PC-3 (cell line): ENCODE data around the gene UGT1A4.

Experiments
- EZH2 ChIP-seq: fragments of 300-600 bp; sonication (generic); IDR thresholded peaks from one replicate; pipeline ENCODE4 v1.6.1; 2017; ENCODE audit warnings: antibody characterized with exemption, mild to moderate bottlenecking, low read length; ENCODE audit not compliant: unreplicated experiment
- EZH2phosphoT487 ChIP-seq: fragments of 300-600 bp; sonication (generic); IDR thresholded peaks from 2 replicates; pipeline ENCODE4 v1.6.1; 2018; ENCODE audit warnings: mild to moderate bottlenecking, antibody characterized with exemption, low read length, borderline replicate concordance
- TF ChIP-seq, protein P1 (sequence below): fragments of 300-600 bp; sonication (generic); conservative IDR thresholded peaks from 2 replicates; pipeline ENCODE4 v1.5.1; 2017; ENCODE audit warnings: antibody characterized with exemption, low read depth, mild to moderate bottlenecking, low read length

DNA sequence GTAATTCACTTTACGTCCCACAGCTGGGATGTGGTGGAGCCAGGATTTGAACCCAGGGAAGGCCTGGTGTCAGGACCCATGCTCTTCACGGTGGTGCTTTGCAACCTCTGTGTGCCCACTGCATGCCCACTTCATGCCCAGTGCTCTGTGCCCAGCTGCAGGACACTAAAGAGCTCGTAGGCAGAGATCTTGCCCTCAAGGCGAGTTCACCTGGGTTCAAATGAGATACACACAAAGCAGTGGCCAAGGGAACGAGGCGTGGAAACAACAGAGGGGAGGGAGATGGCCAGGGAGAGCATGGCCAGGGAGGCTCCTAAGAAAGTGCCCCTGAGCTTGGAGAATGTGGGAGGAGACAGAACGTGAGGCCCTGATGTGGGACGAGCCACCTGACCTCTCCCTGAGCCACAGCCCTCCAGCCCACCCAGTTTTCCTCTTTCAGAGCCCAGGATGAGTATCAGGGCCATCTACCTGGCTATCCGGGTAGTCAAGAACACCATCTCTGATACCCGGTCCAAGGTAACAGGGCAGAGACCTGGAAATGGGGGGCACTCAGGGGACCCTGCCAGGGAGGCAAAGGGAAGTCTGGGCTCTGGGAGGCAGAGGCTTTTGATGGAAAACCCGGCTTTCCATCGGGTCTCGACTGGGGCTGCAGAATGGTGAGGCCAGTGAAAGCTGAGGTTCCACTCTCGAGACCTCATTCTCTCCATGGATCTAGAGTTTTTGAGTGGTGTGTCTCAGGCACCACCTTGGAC, 80.0 kb downstream of the UGT1A4 start:
- TF ChIP-seq EZH2 (no peak), EZH2phosphoT487 (no peak)
- TF ChIP-seq, protein P1, sequence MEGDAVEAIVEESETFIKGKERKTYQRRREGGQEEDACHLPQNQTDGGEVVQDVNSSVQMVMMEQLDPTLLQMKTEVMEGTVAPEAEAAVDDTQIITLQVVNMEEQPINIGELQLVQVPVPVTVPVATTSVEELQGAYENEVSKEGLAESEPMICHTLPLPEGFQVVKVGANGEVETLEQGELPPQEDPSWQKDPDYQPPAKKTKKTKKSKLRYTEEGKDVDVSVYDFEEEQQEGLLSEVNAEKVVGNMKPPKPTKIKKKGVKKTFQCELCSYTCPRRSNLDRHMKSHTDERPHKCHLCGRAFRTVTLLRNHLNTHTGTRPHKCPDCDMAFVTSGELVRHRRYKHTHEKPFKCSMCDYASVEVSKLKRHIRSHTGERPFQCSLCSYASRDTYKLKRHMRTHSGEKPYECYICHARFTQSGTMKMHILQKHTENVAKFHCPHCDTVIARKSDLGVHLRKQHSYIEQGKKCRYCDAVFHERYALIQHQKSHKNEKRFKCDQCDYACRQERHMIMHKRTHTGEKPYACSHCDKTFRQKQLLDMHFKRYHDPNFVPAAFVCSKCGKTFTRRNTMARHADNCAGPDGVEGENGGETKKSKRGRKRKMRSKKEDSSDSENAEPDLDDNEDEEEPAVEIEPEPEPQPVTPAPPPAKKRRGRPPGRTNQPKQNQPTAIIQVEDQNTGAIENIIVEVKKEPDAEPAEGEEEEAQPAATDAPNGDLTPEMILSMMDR, result no peak
